ENCODE results near the gene ADRA2B. TPM values are rescaled to one million over a fixed set of nuclear protein-coding genes. Genes with fewer than 3 reads are reported as not detected.

The ADRA2B gene
- total RNA-seq, 4 donors from 2014 or later, result 0.27 to 0.32 TPM; not detected in 2

GRCh38 chr2:96156926-96157648 is 40.7 kb upstream of the ADRA2B start:
- H3K27ac ChIP-seq, result no peak overlapping the region
- DNase-seq, result no peak
- 91% methylated on average over 4 of the region's 5 CpGs; no CpG with 5 or more reads in 1 of the 2 donors for WGBS, 2 donors (ENCODE audit: low coverage in 1 of 2)
- H3K9me3 ChIP-seq, result no peaks in the 10 kb centered on the region
- TF ChIP-seq EP300 (IDR thresholded peaks at IDR 0.05; ENCODE audit: low read depth) (no peak), CTCF (IDR thresholded peaks at IDR 0.05) (no peak), POLR2AphosphoS5 (IDR thresholded peaks at IDR 0.05) (no peak), POLR2A (IDR thresholded peaks at IDR 0.05) (no peak)
- peaks cover 0 to 4% (median 1%) of the 10 kb centered on the region in 4 donors for H3K4me1 ChIP-seq
- no peaks in the 10 kb centered on the region for H3K27me3 ChIP-seq
- H3K36me3 ChIP-seq, result no peaks in the 10 kb centered on the region
- in situ Hi-C loops (cut with MboI; ENCODE audit: low pct_ligation_motif_present in 1 of 4, low pct_unique_long_range_greater_than_20kb in 1 of 4, low sequenced_read_pairs in 3 of 4) (no loop called here), intact Hi-C loops (cut with DNase I; ENCODE audit: low total_unique reads) (no loop called here)
- H3K4me3 ChIP-seq, result no peak overlapping the region

GRCh38 chr2:96156011-96156820 is 39.8 kb upstream of the ADRA2B start:
- intact Hi-C loops (cut with DNase I; ENCODE audit: low total_unique reads) (no loop called here), in situ Hi-C loops (cut with MboI; ENCODE audit: low pct_ligation_motif_present in 1 of 4, low pct_unique_long_range_greater_than_20kb in 1 of 4, low sequenced_read_pairs in 3 of 4) (no loop called here)
- Histone ChIP-seq H3K4me3 (no peak overlapping the region), H3K4me1 (no peaks in the 10 kb centered on the region), H3K27me3 (no peaks in the 10 kb centered on the region), H3K36me3 (no peaks in the 10 kb centered on the region), H3K9me3 (no peaks in the 10 kb centered on the region), H3K27ac (no peak overlapping the region)
- no peak for DNase-seq
- WGBS, 2 donors (ENCODE audit: low coverage in 1 of 2), result 78 to 94% methylated on average over 2 to 10 of the region's 10 CpGs
- TF ChIP-seq POLR2A (IDR thresholded peaks at IDR 0.05) (no peak), POLR2AphosphoS5 (IDR thresholded peaks at IDR 0.05) (no peak), EP300 (IDR thresholded peaks at IDR 0.05; ENCODE audit: low read depth) (no peak), CTCF (IDR thresholded peaks at IDR 0.05) (no peak)

GRCh38 chr2:96154506-96155380 is 38.4 kb upstream of the ADRA2B start:
- intact Hi-C loops (cut with DNase I; ENCODE audit: low total_unique reads), result no loop called here
- in situ Hi-C loops (cut with MboI; ENCODE audit: low pct_ligation_motif_present in 1 of 4, low pct_unique_long_range_greater_than_20kb in 1 of 4, low sequenced_read_pairs in 3 of 4), result no loop called here
- TF ChIP-seq CTCF (IDR thresholded peaks at IDR 0.05), result no peak
- TF ChIP-seq POLR2A (IDR thresholded peaks at IDR 0.05), result no peak
- TF ChIP-seq POLR2AphosphoS5 (IDR thresholded peaks at IDR 0.05), result no peak
- no peaks in the 10 kb centered on the region for H3K9me3 ChIP-seq
- no peak overlapping the region for H3K4me3 ChIP-seq
- WGBS, 2 donors (ENCODE audit: low coverage in 1 of 2), result 87 to 100% methylated on average over 2 to 16 of the region's 16 CpGs
- H3K27ac ChIP-seq, result no peak overlapping the region
- H3K36me3 ChIP-seq, result no peaks in the 10 kb centered on the region
- no peak for DNase-seq
- H3K27me3 ChIP-seq, result no peaks in the 10 kb centered on the region
- H3K4me1 ChIP-seq, result no peaks in the 10 kb centered on the region

- no peak overlapping the region for H3K27ac ChIP-seq
- in situ Hi-C loops (cut with MboI; ENCODE audit: low pct_ligation_motif_present in 1 of 4, low pct_unique_long_range_greater_than_20kb in 1 of 4, low sequenced_read_pairs in 3 of 4), result no loop called here
- 71% methylated on average over 6 of the region's 7 CpGs; no CpG with 5 or more reads in 1 of the 2 donors for WGBS, 2 donors (ENCODE audit: low coverage in 1 of 2)
These were observed 37.6 kb upstream of the ADRA2B start for GRCh38 chr2:96153991-96154431.

More at GRCh38 chr2:96153991-96154431, 37.6 kb upstream of the ADRA2B start:
- H3K27me3 ChIP-seq, result no peaks in the 10 kb centered on the region
- no peak for DNase-seq
- no peaks in the 10 kb centered on the region for H3K36me3 ChIP-seq
- H3K4me3 ChIP-seq, result no peak overlapping the region
- intact Hi-C loops (cut with DNase I; ENCODE audit: low total_unique reads), result no loop called here
- no peaks in the 10 kb centered on the region for H3K9me3 ChIP-seq
- H3K4me1 ChIP-seq, result no peaks in the 10 kb centered on the region
- TF ChIP-seq POLR2AphosphoS5 (IDR thresholded peaks at IDR 0.05), result no peak
- no peak for TF ChIP-seq EP300 (IDR thresholded peaks at IDR 0.05; ENCODE audit: low read depth)
- TF ChIP-seq POLR2A (IDR thresholded peaks at IDR 0.05), result no peak
- no peak for TF ChIP-seq CTCF (IDR thresholded peaks at IDR 0.05)
